HepG2 (cell line): Measurements from ENCODE around the gene TMEM63B. TPM values are rescaled to one million over a fixed set of nuclear protein-coding genes. Genes with fewer than 3 reads are reported as not detected.

Source experiments
- EED ChIP-seq: sonication (generic); formaldehyde crosslinking; IDR thresholded peaks from 2 replicates; pipeline ENCODE4 v1.5.0; 2020; ENCODE audit warnings: mild to moderate bottlenecking, missing genetic modification reagents
- EP300 ChIP-seq, 3 experiments: sonication (generic) in 1 of 3; formaldehyde crosslinking in 1 of 3; IDR thresholded peaks; 2 replicates each; pipeline versions ENCODE4 v1.5.1 to v1.6.1; 2011 to 2020; ENCODE audit warnings: low read depth in 2 of 3, low read length in 2 of 3, borderline replicate concordance in 1 of 3, improper control_type of control experiment in 1 of 3, mild to moderate bottlenecking in 1 of 3, missing genetic modification reagents in 1 of 3, moderate library complexity in 1 of 3
- GMEB2 ChIP-seq: IDR thresholded peaks from 2 replicates; pipeline ENCODE4 v1.6.1; 2016; ENCODE audit warnings: missing biosample characterization, missing genetic modification reagents, low read depth
- HNRNPH1 ChIP-seq: fragments of 200-400 bp; formaldehyde crosslinking; optimal IDR thresholded peaks from 2 replicates; pipeline ENCODE3; 2017; ENCODE audit warnings: mild to moderate bottlenecking, low read depth, low read length
- HOXA5 ChIP-seq: sonication (generic); formaldehyde crosslinking; IDR thresholded peaks from 2 replicates; pipeline ENCODE4 v1.4.0; 2020; ENCODE audit warnings: missing genetic modification reagents
- IRX3 ChIP-seq: sonication (generic); formaldehyde crosslinking; IDR thresholded peaks from 2 replicates; pipeline ENCODE4 v1.8.1; 2023; ENCODE audit warnings: mild to moderate bottlenecking, low read depth, missing genetic modification reagents, borderline replicate concordance
- KAT8 ChIP-seq: IDR thresholded peaks from 2 replicates; pipeline ENCODE4 v1.6.1; 2016; ENCODE audit warnings: missing genetic modification reagents, missing compliant biosample characterization
- KDM4B ChIP-seq: sonication (generic); formaldehyde crosslinking; IDR thresholded peaks from 2 replicates; pipeline ENCODE4 v1.4.0; 2020; ENCODE audit warnings: missing genetic modification reagents
- PAX8 ChIP-seq: sonication (generic); formaldehyde crosslinking; IDR thresholded peaks from 2 replicates; pipeline ENCODE4 v1.8.0; 2022; ENCODE audit warnings: mild to moderate bottlenecking, missing genetic modification reagents, borderline replicate concordance
- RELA ChIP-seq: sonication (generic); formaldehyde crosslinking; IDR thresholded peaks from 2 replicates; pipeline ENCODE4 v1.4.0; 2020; ENCODE audit warnings: missing genetic modification reagents
- SATB2 ChIP-seq: sonication (generic); formaldehyde crosslinking; IDR thresholded peaks from 2 replicates; pipeline ENCODE4 v1.5.0; 2020; ENCODE audit warnings: missing genetic modification reagents
- SMAD3 ChIP-seq: sonication (generic); formaldehyde crosslinking; IDR thresholded peaks from 2 replicates; pipeline ENCODE4 v1.4.0; 2020; ENCODE audit warnings: missing genetic modification reagents
- SNRNP70 ChIP-seq: fragments of 200-400 bp; formaldehyde crosslinking; IDR thresholded peaks from 2 replicates; pipeline ENCODE4 v1.6.1; 2017; ENCODE audit warnings: mild to moderate bottlenecking, low read depth, low read length, moderate library complexity
- SPEN ChIP-seq: sonication (generic); formaldehyde crosslinking; IDR thresholded peaks from 2 replicates; pipeline ENCODE4 v1.5.1; 2020; ENCODE audit warnings: low read depth, mild to moderate bottlenecking, missing genetic modification reagents
- STAT6 ChIP-seq: sonication (generic); formaldehyde crosslinking; IDR thresholded peaks from 2 replicates; pipeline ENCODE4 v1.4.0; 2020; ENCODE audit warnings: missing genetic modification reagents, mild to moderate bottlenecking, borderline replicate concordance
- ZBTB42 ChIP-seq: sonication (generic); formaldehyde crosslinking; IDR thresholded peaks from 2 replicates; pipeline ENCODE4 v1.5.0; 2020; ENCODE audit warnings: mild to moderate bottlenecking, missing genetic modification reagents
- ZBTB7A ChIP-seq: sonication (generic); formaldehyde crosslinking; IDR thresholded peaks from 2 replicates; pipeline ENCODE4 v1.8.0; 2022; ENCODE audit warnings: mild to moderate bottlenecking, missing genetic modification reagents
- ZNF230 ChIP-seq: sonication (generic); formaldehyde crosslinking; IDR thresholded peaks from 2 replicates; pipeline ENCODE4 v1.4.0; 2020; ENCODE audit warnings: mild to moderate bottlenecking, missing genetic modification reagents
- ZNF274 ChIP-seq: sonication (generic); formaldehyde crosslinking; IDR thresholded peaks from 2 replicates; pipeline ENCODE4 v1.5.1; 2020; ENCODE audit warnings: mild to moderate bottlenecking, missing genetic modification reagents
- ZNF317 ChIP-seq: sonication (generic); formaldehyde crosslinking; IDR thresholded peaks from 2 replicates; pipeline ENCODE4 v1.5.0; 2020; ENCODE audit warnings: mild to moderate bottlenecking, missing genetic modification reagents
- ZNF33A ChIP-seq: sonication (generic); formaldehyde crosslinking; IDR thresholded peaks from 2 replicates; pipeline ENCODE4 v1.5.1; 2020; ENCODE audit warnings: missing genetic modification reagents, mild to moderate bottlenecking, moderate library complexity, borderline replicate concordance
- ZNF563 ChIP-seq: sonication (generic); formaldehyde crosslinking; IDR thresholded peaks from 2 replicates; pipeline ENCODE4 v1.8.0; 2022; ENCODE audit warnings: mild to moderate bottlenecking, moderate library complexity, missing genetic modification reagents
- ZNF839 ChIP-seq: sonication (generic); formaldehyde crosslinking; IDR thresholded peaks from 2 replicates; pipeline ENCODE4 v1.4.0; 2020; ENCODE audit warnings: missing genetic modification reagents, mild to moderate bottlenecking, borderline replicate concordance
- polyA plus RNA-seq, 8 experiments: library from polyadenylated mRNA; depleted of rRNA in 3 of 8; stranded (reverse) in 7 of 8; unstranded in 1 of 8; fragments of >200 nt; fragmentation: Illumina TruSeq in 4 of 8; extraction: Trizol in 4 of 8; gene quantifications; 2 replicates each; pipeline versions ENCODE4 v1.2.1 to v1.2.3, GENCODE V29; 2011 to 2016; ENCODE audit warnings: low read depth in 4 of 8, missing spikeins in 1 of 8, mixed read lengths in 1 of 8; ENCODE audit not compliant: insufficient read depth in 1 of 8
- total RNA-seq, 5 experiments: library from RNA; depleted of rRNA; stranded (reverse); fragments of >200 nt; fragmentation: Illumina TruSeq; extraction: Trizol; gene quantifications; 2 replicates each; pipeline ENCODE4 v1.2.3, GENCODE V29; 2016; ENCODE audit warnings: low read depth in 1 of 5
- TF ChIP-seq, protein P1 (sequence below): sonication (generic); formaldehyde crosslinking; IDR thresholded peaks from 2 replicates; pipeline ENCODE4 v1.8.1; 2023; ENCODE audit warnings: mild to moderate bottlenecking, moderate library complexity, missing genetic modification reagents
- TF ChIP-seq, protein P2 (sequence below): sonication (generic); formaldehyde crosslinking; IDR thresholded peaks from 2 replicates; pipeline ENCODE4 v1.4.0; 2020; ENCODE audit warnings: missing genetic modification reagents

Gene TMEM63B
- total and polyA plus RNA-seq, 2 of the 13 experiments (the other 11 are each of a cell fraction or from before 2014, with no cell fraction given): 27.4 to 75.8 TPM

- peak; percentile 68; the same call in 1 of the 2 replicates for TF ChIP-seq STAT6 (CRISPR knock-in tag)
- no peak for TF ChIP-seq EED (CRISPR knock-in tag)
- TF ChIP-seq HNRNPH1: no peak
- TF ChIP-seq ZNF839 (CRISPR knock-in tag): no peak
- TF ChIP-seq ZNF274 (CRISPR knock-in tag): no peak
- peak; percentile 31; the same call in 1 of the 2 replicates for TF ChIP-seq SMAD3 (CRISPR knock-in tag)
- TF ChIP-seq HOXA5 (CRISPR knock-in tag): peak; percentile 91; the same call in 1 of the 2 replicates
- TF ChIP-seq GMEB2 (CRISPR knock-in tag): no peak
- TF ChIP-seq, protein P1, sequence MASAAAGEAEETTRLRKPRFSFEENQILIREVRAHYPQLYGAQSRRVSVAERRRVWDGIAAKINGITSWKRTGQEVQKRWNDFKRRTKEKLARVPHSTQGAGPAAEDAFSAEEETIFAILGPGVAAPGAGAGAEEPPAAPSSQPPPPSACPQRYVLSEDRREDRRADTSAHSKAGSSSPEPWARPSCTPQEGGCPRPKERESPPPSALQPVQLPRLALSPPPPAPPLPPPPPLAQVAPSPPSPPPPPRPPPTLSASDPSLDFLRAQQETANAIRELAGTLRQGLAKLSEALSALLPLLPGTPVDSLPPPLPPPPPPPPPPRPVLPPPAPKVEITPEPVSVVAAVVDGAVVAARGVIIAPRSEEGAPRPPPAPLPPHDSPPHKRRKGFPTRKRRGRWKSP: peak; percentile 72
- TF ChIP-seq SATB2 (CRISPR knock-in tag): no peak
- TF ChIP-seq ZNF563 (CRISPR knock-in tag): 0 out of 2 replicates have a peak, but pooled peaks have one; percentile 33
- peak; percentile 14; the same call in 1 of the 2 replicates for TF ChIP-seq IRX3 (CRISPR knock-in tag)
- TF ChIP-seq KDM4B (CRISPR knock-in tag): no peak
- TF ChIP-seq ZNF230 (CRISPR knock-in tag): 0 out of 2 replicates have a peak, but pooled peaks have one; percentile 15
- no peak for TF ChIP-seq ZBTB42 (CRISPR knock-in tag)
- TF ChIP-seq RELA (CRISPR knock-in tag): peak; percentile 84; the same call in 1 of the 2 replicates
- peak; percentile 18; the same call in 1 of the 2 replicates for TF ChIP-seq ZNF33A (CRISPR knock-in tag)
- TF ChIP-seq PAX8 (CRISPR knock-in tag): 0 out of 2 replicates have a peak, but pooled peaks have one; percentile 57
- peak; percentile 86 for TF ChIP-seq KAT8
- 0 out of 2 replicates have a peak, but pooled peaks have one; percentile 20 for TF ChIP-seq ZNF317 (CRISPR knock-in tag)
- TF ChIP-seq SNRNP70: no peak
- TF ChIP-seq EP300 (IDR thresholded peaks at IDR 0.05; ENCODE audit: low read depth in 2 of 2, low read length in 2 of 2): peak; percentile 92 to 96
- peak; percentile 88; the same call in 1 of the 2 replicates for TF ChIP-seq EP300 (CRISPR knock-in tag; IDR thresholded peaks at IDR 0.05; ENCODE audit: borderline replicate concordance)
- TF ChIP-seq, protein P2, sequence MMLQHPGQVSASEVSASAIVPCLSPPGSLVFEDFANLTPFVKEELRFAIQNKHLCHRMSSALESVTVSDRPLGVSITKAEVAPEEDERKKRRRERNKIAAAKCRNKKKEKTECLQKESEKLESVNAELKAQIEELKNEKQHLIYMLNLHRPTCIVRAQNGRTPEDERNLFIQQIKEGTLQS (CRISPR knock-in tag): no peak
- TF ChIP-seq ZBTB7A: 0 out of 2 replicates have a peak, but pooled peaks have one; percentile 76
- TF ChIP-seq SPEN: peak; percentile 80
Observed at GRCh38 chr6:44156494-44157151, 29.3 kb downstream of the TMEM63B start (continued).
